Activated naive CD4-positive, alpha-beta T cell treated with anti-CD3 and anti-CD28 coated beads, Interleukin-2, amount 50 U/mL, for 24 hours (primary cell): ENCODE measurements around the gene EIF2B1.

Experiments
- H3K27ac Mint-ChIP-seq: one replicate; pipeline ENCODE4 v1.8.0; 2021; ENCODE audit warnings: mild to moderate bottlenecking, mixed read lengths
- H3K27me3 Mint-ChIP-seq: one replicate; pipeline ENCODE4 v1.8.0; 2021; ENCODE audit warnings: mixed read lengths
- H3K36me3 Mint-ChIP-seq: one replicate; pipeline ENCODE4 v1.8.0; 2021; ENCODE audit warnings: mixed read lengths
- H3K4me1 Mint-ChIP-seq: one replicate; pipeline ENCODE4 v1.8.0; 2021; ENCODE audit warnings: mixed read lengths
- H3K4me3 Mint-ChIP-seq: one replicate; pipeline ENCODE4 v1.8.0; 2021; ENCODE audit warnings: mild to moderate bottlenecking, mixed read lengths
- H3K9me3 Mint-ChIP-seq: one replicate; pipeline ENCODE4 v1.8.0; 2021; ENCODE audit warnings: mixed read lengths

Gene EIF2B1

GRCh38 chr12:123633379-123634141 is at the start of gene EIF2B1, which contains the start of gene GTF2H3:
Gene EIF2B1 (minus strand): TSS chr12:123633686. CDS start chr12:123633557, 129 bp downstream.
Gene GTF2H3 (plus strand): TSS chr12:123633829. CDS start chr12:123633860, 31 bp downstream.
- no peaks in the 10 kb centered on the region for H3K9me3 Mint-ChIP-seq
- H3K27ac Mint-ChIP-seq, result peak within 1 kb of the TSS; percentile 99
- peak within 1 kb of the TSS; percentile 98 for H3K4me3 Mint-ChIP-seq
- no peaks in the 10 kb centered on the region for H3K27me3 Mint-ChIP-seq
- H3K36me3 Mint-ChIP-seq, result peaks cover 13% of the 10 kb centered on the region
- H3K4me1 Mint-ChIP-seq, result peaks cover 39% of the 10 kb centered on the region

GRCh38 chr12:123681605-123682004 is 48.1 kb upstream of the EIF2B1 start:
- no peaks in the 10 kb centered on the region for H3K4me1 Mint-ChIP-seq
- no peak overlapping the region for H3K27ac Mint-ChIP-seq
- H3K27me3 Mint-ChIP-seq, result no peaks in the 10 kb centered on the region
- H3K4me3 Mint-ChIP-seq, result no peak overlapping the region
- peaks cover 2% of the 10 kb centered on the region for H3K36me3 Mint-ChIP-seq
- H3K9me3 Mint-ChIP-seq, result no peaks in the 10 kb centered on the region

DNA sequence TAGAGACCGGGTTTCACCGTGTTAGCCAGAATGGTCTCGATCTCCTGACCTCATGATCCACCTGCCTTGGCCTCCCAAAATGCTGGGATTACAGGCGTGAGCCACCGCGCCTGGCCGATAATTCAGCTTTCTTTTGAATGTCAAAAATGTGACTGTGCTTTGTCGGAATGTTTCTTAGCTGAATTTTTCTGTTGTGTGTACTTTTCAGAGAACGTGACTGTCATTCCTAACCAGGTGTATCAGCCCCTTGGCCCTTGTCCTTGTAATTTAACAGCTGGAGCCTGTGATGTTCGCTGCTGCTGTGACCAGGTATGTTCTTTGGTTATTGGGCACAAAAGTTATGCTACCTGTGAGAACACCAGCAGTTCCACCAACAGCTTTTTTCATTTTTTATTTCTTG is 45.5 kb upstream of the EIF2B1 start:
- Mint-ChIP-seq H3K36me3 (peaks cover 2% of the 10 kb centered on the region), H3K9me3 (no peaks in the 10 kb centered on the region), H3K4me3 (no peak overlapping the region), H3K27me3 (no peaks in the 10 kb centered on the region), H3K4me1 (no peaks in the 10 kb centered on the region), H3K27ac (no peak overlapping the region)

DNA sequence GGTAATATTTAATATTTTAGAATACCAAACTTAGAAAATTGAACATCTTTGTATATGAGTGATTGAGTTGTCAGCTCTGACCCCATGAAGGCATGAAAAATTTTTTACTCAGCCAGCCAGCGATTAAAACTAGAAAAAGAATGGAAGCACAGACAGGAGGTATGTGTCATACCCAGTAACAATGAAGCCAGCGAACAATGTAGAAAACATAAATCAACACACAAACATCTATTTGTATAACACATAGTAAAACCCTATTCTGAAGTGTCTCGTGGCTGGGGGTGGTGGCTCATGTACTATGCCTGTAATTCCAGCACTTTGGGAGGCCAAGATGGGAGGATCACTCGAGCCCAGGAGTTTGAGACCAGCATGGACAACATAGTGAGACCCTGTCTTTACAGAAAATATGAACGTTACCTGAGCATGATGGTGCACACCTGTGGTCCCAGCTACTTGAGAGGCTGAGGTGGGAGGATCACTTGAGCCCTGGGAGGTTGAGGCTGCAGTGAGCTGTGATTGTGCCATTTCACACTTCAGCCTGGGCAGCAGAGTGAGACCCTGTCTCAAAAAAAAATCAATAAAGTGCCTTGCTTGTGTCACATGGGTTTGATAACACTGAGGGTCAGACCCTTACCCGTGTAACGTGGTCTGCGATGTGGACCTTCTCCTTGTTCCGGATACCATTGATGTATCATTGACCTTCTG is 43.3 kb upstream of the EIF2B1 start:
- H3K27ac Mint-ChIP-seq, result no peak overlapping the region
- H3K4me1 Mint-ChIP-seq, result peaks cover 10% of the 10 kb centered on the region
- H3K27me3 Mint-ChIP-seq, result no peaks in the 10 kb centered on the region
- peaks cover 2% of the 10 kb centered on the region for H3K36me3 Mint-ChIP-seq
- no peaks in the 10 kb centered on the region for H3K9me3 Mint-ChIP-seq
- no peak overlapping the region for H3K4me3 Mint-ChIP-seq

- H3K27me3 Mint-ChIP-seq, result no peaks in the 10 kb centered on the region
- peaks cover 2% of the 10 kb centered on the region for H3K36me3 Mint-ChIP-seq
- H3K4me1 Mint-ChIP-seq, result peaks cover 20% of the 10 kb centered on the region
- H3K27ac Mint-ChIP-seq, result no peak overlapping the region
- H3K9me3 Mint-ChIP-seq, result no peaks in the 10 kb centered on the region
- no peak overlapping the region for H3K4me3 Mint-ChIP-seq
Measured at GRCh38 chr12:123675436-123675835, 42.0 kb upstream of the EIF2B1 start.

GRCh38 chr12:123671876-123672275 is 38.4 kb upstream of the EIF2B1 start:
- H3K27me3 Mint-ChIP-seq, result no peaks in the 10 kb centered on the region
- H3K4me3 Mint-ChIP-seq, result peak overlapping the region; percentile 85
- peaks cover 20% of the 10 kb centered on the region for H3K4me1 Mint-ChIP-seq
- peaks cover 2% of the 10 kb centered on the region for H3K36me3 Mint-ChIP-seq
- H3K9me3 Mint-ChIP-seq, result no peaks in the 10 kb centered on the region
- no peak overlapping the region for H3K27ac Mint-ChIP-seq

DNA sequence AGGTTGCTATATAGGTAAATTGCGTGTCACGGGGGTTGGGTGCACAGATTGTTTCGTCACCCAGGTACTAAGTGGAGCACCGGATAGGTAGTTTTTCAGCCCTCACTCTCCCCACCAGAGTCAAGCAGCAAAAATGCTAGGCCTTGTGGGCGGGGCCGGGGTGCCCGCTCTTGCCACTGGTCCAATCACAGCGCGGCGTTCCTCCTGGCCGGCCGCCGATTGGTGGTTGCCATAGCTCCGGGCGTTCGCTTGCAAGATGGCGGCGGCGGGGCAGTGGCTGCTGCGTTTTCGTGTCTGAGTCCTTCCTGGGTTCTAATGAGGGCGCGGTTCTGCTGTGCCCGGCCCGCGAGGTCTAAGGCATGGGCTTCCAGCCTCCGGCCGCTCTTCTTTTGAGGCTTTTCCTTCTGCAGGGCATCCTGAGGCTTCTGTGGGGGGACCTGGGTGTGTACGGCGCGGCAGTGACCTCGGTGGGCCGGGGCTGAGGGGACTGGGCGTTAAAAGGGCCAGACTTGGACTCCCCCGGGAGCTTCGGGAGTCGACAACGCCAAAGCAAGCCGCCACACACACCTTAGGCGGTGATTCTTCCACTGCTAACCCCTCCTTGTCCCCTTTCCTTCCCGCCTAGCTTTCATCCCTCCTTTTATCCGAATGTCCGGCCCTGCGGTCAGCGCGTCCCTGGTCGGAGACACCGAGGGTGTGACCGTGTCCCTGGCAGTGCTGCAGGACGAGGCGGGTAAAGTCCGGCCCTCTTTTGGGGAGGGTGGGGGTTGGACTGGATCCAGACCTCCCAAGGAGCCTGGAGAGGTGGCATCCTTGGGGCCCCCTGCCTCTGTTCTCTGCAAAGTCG is 37.6 kb upstream of the EIF2B1 start, which contains the start of gene TCTN2:
TSS of gene TCTN2 (plus strand) at position 232 of the 847 bp plus-strand sequence. CDS start at position 360, 128 bp downstream.
- Mint-ChIP-seq H3K4me3 (peak within 1 kb of the TSS; percentile 85), H3K27me3 (no peaks in the 10 kb centered on the region), H3K9me3 (no peaks in the 10 kb centered on the region), H3K4me1 (peaks cover 20% of the 10 kb centered on the region), H3K36me3 (peaks cover 2% of the 10 kb centered on the region), H3K27ac (peak within 1 kb of the TSS; percentile 41)

DNA sequence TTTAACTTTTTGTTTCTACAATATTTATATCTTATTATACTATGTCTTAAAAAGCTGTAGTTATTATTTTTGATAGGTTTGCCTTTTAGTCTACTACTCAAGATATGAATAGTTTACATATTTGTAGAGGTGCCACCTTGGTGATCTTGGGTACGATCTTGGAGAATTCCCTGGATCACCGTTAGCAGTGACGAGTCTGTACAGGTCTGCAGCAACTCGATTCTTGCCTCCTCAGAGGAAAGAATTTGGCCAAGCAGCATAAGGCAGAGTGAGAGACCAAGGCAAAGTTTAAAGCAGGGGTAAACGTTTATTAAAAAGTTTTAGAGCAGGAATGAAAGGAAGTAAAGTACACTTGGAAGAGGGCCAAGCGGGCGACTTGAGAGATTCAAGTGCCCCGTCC is 34.3 kb upstream of the EIF2B1 start:
- H3K4me1 Mint-ChIP-seq, result peaks cover 15% of the 10 kb centered on the region
- no peak overlapping the region for H3K27ac Mint-ChIP-seq
- H3K36me3 Mint-ChIP-seq, result peaks cover 9% of the 10 kb centered on the region
- no peaks in the 10 kb centered on the region for H3K27me3 Mint-ChIP-seq
- H3K4me3 Mint-ChIP-seq, result no peak overlapping the region
- no peaks in the 10 kb centered on the region for H3K9me3 Mint-ChIP-seq

GRCh38 chr12:123659996-123660727 is 26.7 kb upstream of the EIF2B1 start:
- peaks cover 8% of the 10 kb centered on the region for H3K4me1 Mint-ChIP-seq
- no peaks in the 10 kb centered on the region for H3K9me3 Mint-ChIP-seq
- H3K36me3 Mint-ChIP-seq, result peaks cover 12% of the 10 kb centered on the region
- no peaks in the 10 kb centered on the region for H3K27me3 Mint-ChIP-seq
- no peak overlapping the region for H3K27ac Mint-ChIP-seq
- no peak overlapping the region for H3K4me3 Mint-ChIP-seq

GRCh38 chr12:123657211-123657610 is 23.7 kb upstream of the EIF2B1 start:
- H3K27me3 Mint-ChIP-seq, result no peaks in the 10 kb centered on the region
- no peak overlapping the region for H3K4me3 Mint-ChIP-seq
- peak overlapping the region; percentile 0 for H3K27ac Mint-ChIP-seq
- peaks cover 10% of the 10 kb centered on the region for H3K36me3 Mint-ChIP-seq
- H3K9me3 Mint-ChIP-seq, result no peaks in the 10 kb centered on the region
- H3K4me1 Mint-ChIP-seq, result peaks cover 8% of the 10 kb centered on the region

DNA sequence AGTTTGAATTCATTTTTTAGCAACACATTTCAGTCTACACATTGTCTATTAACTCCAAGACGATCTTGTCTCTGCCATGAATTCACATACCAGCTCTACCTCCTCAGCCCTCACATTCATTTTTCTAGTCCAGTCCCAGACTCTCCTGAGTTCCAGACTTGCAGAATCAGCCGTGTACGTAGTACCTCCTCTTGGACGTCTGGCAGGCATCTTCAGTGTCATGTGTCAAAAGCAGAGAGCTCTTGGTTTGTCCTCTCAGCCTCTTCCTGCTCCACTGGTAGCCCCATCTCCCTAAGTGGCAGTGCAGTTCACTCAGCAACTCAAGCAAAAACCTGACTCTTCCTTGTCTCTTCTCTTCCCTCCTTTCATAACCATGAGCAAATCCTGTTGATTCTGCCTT is 22.9 kb upstream of the EIF2B1 start:
- H3K4me1 Mint-ChIP-seq, result peaks cover 8% of the 10 kb centered on the region
- no peaks in the 10 kb centered on the region for H3K27me3 Mint-ChIP-seq
- peaks cover 12% of the 10 kb centered on the region for H3K36me3 Mint-ChIP-seq
- no peaks in the 10 kb centered on the region for H3K9me3 Mint-ChIP-seq
- no peak overlapping the region for H3K27ac Mint-ChIP-seq
- H3K4me3 Mint-ChIP-seq, result no peak overlapping the region

- Mint-ChIP-seq H3K9me3 (no peaks in the 10 kb centered on the region), H3K4me3 (no peak overlapping the region), H3K4me1 (peaks cover 8% of the 10 kb centered on the region), H3K36me3 (peaks cover 12% of the 10 kb centered on the region), H3K27ac (no peak overlapping the region), H3K27me3 (no peaks in the 10 kb centered on the region)
Measured at GRCh38 chr12:123655420-123655819, 21.9 kb upstream of the EIF2B1 start.

DNA sequence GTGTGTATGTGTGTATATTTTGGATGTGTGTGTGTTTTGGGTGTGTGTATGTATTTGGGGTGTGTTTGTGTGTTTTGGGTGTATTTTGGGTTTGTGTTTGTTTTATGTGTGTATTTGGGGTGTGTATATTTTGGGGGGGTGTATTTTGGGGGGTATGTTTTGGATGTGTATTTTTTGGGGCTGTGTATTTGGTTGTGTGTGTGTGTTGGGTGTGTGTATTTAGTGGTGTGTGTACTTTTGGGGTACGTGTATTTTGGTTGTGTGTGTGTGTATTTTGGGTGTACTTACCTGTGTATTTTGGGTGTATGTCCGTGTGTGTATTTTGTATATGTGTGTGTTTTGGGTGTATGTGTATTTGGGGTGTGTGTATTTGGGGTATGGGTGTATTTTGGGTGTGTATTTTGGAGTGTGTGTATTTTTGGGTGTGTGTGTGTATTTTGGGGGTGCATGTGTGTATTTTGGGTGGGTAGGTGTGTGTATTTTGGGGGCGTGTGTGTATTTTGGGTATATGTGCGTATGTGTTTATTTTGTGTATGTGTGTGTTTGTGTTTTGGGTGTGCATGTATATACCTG is 20.7 kb upstream of the EIF2B1 start:
- Mint-ChIP-seq H3K9me3 (no peaks in the 10 kb centered on the region), H3K36me3 (peaks cover 12% of the 10 kb centered on the region), H3K4me1 (no peaks in the 10 kb centered on the region), H3K27me3 (no peaks in the 10 kb centered on the region), H3K4me3 (no peak overlapping the region), H3K27ac (no peak overlapping the region)

- Mint-ChIP-seq H3K4me1 (no peaks in the 10 kb centered on the region), H3K27ac (no peak overlapping the region), H3K4me3 (no peak overlapping the region), H3K9me3 (no peaks in the 10 kb centered on the region), H3K36me3 (peaks cover 8% of the 10 kb centered on the region), H3K27me3 (no peaks in the 10 kb centered on the region)
Measured at GRCh38 chr12:123648401-123648800, 14.9 kb upstream of the EIF2B1 start.

- H3K27me3 Mint-ChIP-seq, result no peaks in the 10 kb centered on the region
- no peak overlapping the region for H3K27ac Mint-ChIP-seq
- H3K36me3 Mint-ChIP-seq, result peaks cover 4% of the 10 kb centered on the region
- H3K9me3 Mint-ChIP-seq, result no peaks in the 10 kb centered on the region
- H3K4me3 Mint-ChIP-seq, result no peak overlapping the region
- no peaks in the 10 kb centered on the region for H3K4me1 Mint-ChIP-seq
Measured at GRCh38 chr12:123645878-123646277, 12.4 kb upstream of the EIF2B1 start.
